ENCODE data around the gene TSC2. TPM values are rescaled to one million over a fixed set of nuclear protein-coding genes. Genes with fewer than 3 reads are reported as not detected.

The TSC2 gene
- total and polyA plus RNA-seq, 2 of the 13 experiments (the other 11 are each of a cell fraction or from before 2014, with no cell fraction given): 19.6 to 40.4 TPM

DNA sequence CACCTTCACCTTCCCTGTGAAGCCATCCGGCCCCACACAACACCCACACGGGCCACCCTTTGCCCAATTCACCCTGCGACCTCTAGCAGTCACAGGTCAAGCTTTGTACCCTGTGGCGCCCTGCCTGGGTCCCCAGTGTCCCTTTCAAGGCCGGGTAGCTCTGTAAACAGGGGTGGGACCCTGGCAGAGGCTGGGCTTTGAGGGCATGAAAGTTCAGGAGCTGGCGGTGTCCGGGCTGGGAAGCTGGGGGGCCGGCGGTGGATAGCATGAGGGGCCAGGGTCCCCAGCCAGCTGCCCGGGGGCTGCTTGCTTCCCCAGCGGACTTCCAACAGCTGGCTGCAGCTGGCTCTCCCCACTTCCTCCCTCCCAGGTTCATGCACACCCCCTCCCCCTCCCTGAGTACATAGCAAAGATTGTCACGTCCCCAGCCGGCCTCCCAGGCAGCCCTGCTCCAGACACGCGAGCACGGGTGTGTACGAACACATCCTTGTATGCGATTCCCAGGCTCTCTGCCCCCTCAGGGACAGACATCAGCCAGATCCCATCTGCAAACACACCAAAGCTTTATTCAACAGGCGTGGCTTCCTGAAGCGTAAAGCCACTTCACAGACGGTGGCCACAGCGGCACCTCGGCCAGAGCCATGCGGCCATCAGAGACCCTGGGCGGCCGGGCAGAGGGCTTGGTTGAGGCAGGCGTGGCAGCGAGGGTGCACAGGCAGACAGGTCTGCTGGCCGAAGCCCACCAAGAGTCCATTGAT lies 8.3 kb upstream of the TSC2 start (continued):
- peak; percentile 36; the same call in 1 of the 2 replicates for TF ChIP-seq MEF2D (CRISPR knock-in tag; IDR thresholded peaks at IDR 0.05)
- TF ChIP-seq, protein P1, sequence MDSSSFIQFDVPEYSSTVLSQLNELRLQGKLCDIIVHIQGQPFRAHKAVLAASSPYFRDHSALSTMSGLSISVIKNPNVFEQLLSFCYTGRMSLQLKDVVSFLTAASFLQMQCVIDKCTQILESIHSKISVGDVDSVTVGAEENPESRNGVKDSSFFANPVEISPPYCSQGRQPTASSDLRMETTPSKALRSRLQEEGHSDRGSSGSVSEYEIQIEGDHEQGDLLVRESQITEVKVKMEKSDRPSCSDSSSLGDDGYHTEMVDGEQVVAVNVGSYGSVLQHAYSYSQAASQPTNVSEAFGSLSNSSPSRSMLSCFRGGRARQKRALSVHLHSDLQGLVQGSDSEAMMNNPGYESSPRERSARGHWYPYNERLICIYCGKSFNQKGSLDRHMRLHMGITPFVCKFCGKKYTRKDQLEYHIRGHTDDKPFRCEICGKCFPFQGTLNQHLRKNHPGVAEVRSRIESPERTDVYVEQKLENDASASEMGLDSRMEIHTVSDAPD (CRISPR knock-in tag; IDR thresholded peaks at IDR 0.05): peak; percentile 90; the same call in 1 of the 2 replicates
- no peak for TF ChIP-seq SSRP1 (CRISPR knock-in tag; IDR thresholded peaks at IDR 0.05)
- TF ChIP-seq PHF8 (CRISPR knock-in tag; IDR thresholded peaks at IDR 0.05): peak; percentile 36; the same call in 1 of the 2 replicates
- peak; percentile 82 for TF ChIP-seq POLR2G (IDR thresholded peaks at IDR 0.05; ENCODE audit: low read depth, low read length)
- no peak for TF ChIP-seq RFX3 (CRISPR knock-in tag; IDR thresholded peaks at IDR 0.05)
- TF ChIP-seq, protein P2, sequence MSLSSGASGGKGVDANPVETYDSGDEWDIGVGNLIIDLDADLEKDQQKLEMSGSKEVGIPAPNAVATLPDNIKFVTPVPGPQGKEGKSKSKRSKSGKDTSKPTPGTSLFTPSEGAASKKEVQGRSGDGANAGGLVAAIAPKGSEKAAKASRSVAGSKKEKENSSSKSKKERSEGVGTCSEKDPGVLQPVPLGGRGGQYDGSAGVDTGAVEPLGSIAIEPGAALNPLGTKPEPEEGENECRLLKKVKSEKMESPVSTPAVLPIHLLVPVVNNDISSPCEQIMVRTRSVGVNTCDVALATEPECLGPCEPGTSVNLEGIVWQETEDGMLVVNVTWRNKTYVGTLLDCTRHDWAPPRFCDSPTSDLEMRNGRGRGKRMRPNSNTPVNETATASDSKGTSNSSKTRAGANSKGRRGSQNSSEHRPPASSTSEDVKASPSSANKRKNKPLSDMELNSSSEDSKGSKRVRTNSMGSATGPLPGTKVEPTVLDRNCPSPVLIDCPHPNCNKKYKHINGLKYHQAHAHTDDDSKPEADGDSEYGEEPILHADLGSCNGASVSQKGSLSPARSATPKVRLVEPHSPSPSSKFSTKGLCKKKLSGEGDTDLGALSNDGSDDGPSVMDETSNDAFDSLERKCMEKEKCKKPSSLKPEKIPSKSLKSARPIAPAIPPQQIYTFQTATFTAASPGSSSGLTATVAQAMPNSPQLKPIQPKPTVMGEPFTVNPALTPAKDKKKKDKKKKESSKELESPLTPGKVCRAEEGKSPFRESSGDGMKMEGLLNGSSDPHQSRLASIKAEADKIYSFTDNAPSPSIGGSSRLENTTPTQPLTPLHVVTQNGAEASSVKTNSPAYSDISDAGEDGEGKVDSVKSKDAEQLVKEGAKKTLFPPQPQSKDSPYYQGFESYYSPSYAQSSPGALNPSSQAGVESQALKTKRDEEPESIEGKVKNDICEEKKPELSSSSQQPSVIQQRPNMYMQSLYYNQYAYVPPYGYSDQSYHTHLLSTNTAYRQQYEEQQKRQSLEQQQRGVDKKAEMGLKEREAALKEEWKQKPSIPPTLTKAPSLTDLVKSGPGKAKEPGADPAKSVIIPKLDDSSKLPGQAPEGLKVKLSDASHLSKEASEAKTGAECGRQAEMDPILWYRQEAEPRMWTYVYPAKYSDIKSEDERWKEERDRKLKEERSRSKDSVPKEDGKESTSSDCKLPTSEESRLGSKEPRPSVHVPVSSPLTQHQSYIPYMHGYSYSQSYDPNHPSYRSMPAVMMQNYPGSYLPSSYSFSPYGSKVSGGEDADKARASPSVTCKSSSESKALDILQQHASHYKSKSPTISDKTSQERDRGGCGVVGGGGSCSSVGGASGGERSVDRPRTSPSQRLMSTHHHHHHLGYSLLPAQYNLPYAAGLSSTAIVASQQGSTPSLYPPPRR (CRISPR knock-in tag; IDR thresholded peaks at IDR 0.05; ENCODE audit: borderline replicate concordance): peak; percentile 89
- TF ChIP-seq KLF16 (CRISPR knock-in tag; IDR thresholded peaks at IDR 0.05): peak in 1 of 2 experiments; percentile 57; a peak in 1 of 4 replicates
- no peak for TF ChIP-seq ZNF354B (CRISPR knock-in tag; IDR thresholded peaks at IDR 0.05)
- no peak for TF ChIP-seq ZNF674 (CRISPR knock-in tag; IDR thresholded peaks at IDR 0.05; ENCODE audit: low read depth)
- TF ChIP-seq TBX2 (CRISPR knock-in tag; IDR thresholded peaks at IDR 0.05; ENCODE audit: borderline replicate concordance): peak; percentile 91; the same call in 1 of the 2 replicates
- TF ChIP-seq RFXANK (CRISPR knock-in tag; IDR thresholded peaks at IDR 0.05): no peak
- TF ChIP-seq RXRA (CRISPR knock-in tag; IDR thresholded peaks at IDR 0.05): peak; percentile 95
- no peak; the same call in 1 of the 2 replicates for TF ChIP-seq ZNF768 (CRISPR knock-in tag; IDR thresholded peaks at IDR 0.05)
- no peak for TF ChIP-seq ONECUT2 (CRISPR knock-in tag; IDR thresholded peaks at IDR 0.05)
- peak; percentile 7; the same call in 1 of the 2 replicates for TF ChIP-seq FOXJ3 (CRISPR knock-in tag; IDR thresholded peaks at IDR 0.05; ENCODE audit: borderline replicate concordance)
- TF ChIP-seq, protein P3, sequence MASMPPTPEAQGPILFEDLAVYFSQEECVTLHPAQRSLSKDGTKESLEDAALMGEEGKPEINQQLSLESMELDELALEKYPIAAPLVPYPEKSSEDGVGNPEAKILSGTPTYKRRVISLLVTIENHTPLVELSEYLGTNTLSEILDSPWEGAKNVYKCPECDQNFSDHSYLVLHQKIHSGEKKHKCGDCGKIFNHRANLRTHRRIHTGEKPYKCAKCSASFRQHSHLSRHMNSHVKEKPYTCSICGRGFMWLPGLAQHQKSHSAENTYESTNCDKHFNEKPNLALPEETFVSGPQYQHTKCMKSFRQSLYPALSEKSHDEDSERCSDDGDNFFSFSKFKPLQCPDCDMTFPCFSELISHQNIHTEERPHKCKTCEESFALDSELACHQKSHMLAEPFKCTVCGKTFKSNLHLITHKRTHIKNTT (CRISPR knock-in tag; IDR thresholded peaks at IDR 0.05): no peak
- TF ChIP-seq PITX1 (CRISPR knock-in tag; IDR thresholded peaks at IDR 0.05): peak; percentile 86
- TF ChIP-seq CAMTA2 (CRISPR knock-in tag; IDR thresholded peaks at IDR 0.05; ENCODE audit: borderline replicate concordance): no peak
- no peak; the same call in 1 of the 2 replicates for TF ChIP-seq ETV6 (CRISPR knock-in tag; conservative IDR thresholded peaks at IDR 0.05)
- TF ChIP-seq ZNF781 (CRISPR knock-in tag; IDR thresholded peaks at IDR 0.05; ENCODE audit: borderline replicate concordance, not compliant biosample characterization): peak; percentile 35
- no peak; the same call in 1 of the 2 replicates for TF ChIP-seq ZNF891 (CRISPR knock-in tag; IDR thresholded peaks at IDR 0.05)
- no peak for TF ChIP-seq MBNL3 (CRISPR knock-in tag; conservative IDR thresholded peaks at IDR 0.05)
- peak; percentile 89 for TF ChIP-seq GATAD2A (CRISPR knock-in tag; IDR thresholded peaks at IDR 0.05)
- no peak for TF ChIP-seq JARID2 (CRISPR knock-in tag; IDR thresholded peaks at IDR 0.05; ENCODE audit: insufficient replicate concordance)
